WTC11 (cell line): Measurements from ENCODE around the gene COPS4. TPM values are rescaled to one million over a fixed set of nuclear protein-coding genes. Genes with fewer than 3 reads are reported as not detected.

Experiments
- ATAC-seq: fragments of 200-7000 bp; cut with Tn5 transposase; 2 replicates; pipeline ENCODE4 v1.10.0; 2021; ENCODE audit warnings: mild to moderate bottlenecking, moderate library complexity
- CTCF ChIA-PET: fragments of 300-600 bp; sonication (Branson Sonifier 250); formaldehyde crosslinking; loops from one replicate; lab custom pipeline; 2021; ENCODE audit warnings: antibody characterized with exemption; lab: Charles Lee
- POLR2A ChIA-PET: fragments of 350-600 bp; sonication (Branson Sonifier 250); formaldehyde crosslinking; loops from one replicate; lab custom pipeline; 2021; ENCODE audit warnings: antibody characterized with exemption; lab: Charles Lee
- DNase-seq: peaks from one replicate; pipeline ENCODE4 v3.0.0; 2021; ENCODE audit warnings: low spot score
- H3K27ac Mint-ChIP-seq: 2 replicates; pipeline ENCODE4 v1.8.0; 2021; ENCODE audit warnings: mixed read lengths
- H3K27me3 Mint-ChIP-seq: 2 replicates; pipeline ENCODE4 v1.8.0; 2021; ENCODE audit warnings: low read depth, mild to moderate bottlenecking, moderate library complexity, mixed read lengths
- H3K36me3 Mint-ChIP-seq: 2 replicates; pipeline ENCODE4 v1.8.0; 2021; ENCODE audit warnings: mixed read lengths
- H3K4me1 Mint-ChIP-seq: 2 replicates; pipeline ENCODE4 v1.8.0; 2022; ENCODE audit warnings: mixed read lengths
- H3K4me3 Mint-ChIP-seq: 2 replicates; pipeline ENCODE4 v1.8.0; 2021; ENCODE audit warnings: mild to moderate bottlenecking, moderate library complexity, mixed read lengths
- H3K9me3 Mint-ChIP-seq: 2 replicates; pipeline ENCODE4 v1.8.0; 2021; ENCODE audit warnings: mixed read lengths
- E2F1 ChIP-seq: sonication (generic); formaldehyde crosslinking; IDR thresholded peaks from 2 replicates; pipeline ENCODE4 v1.8.0; 2022; ENCODE audit warnings: mild to moderate bottlenecking, missing genetic modification reagents
- ELF4 ChIP-seq: sonication (generic); formaldehyde crosslinking; IDR thresholded peaks from 2 replicates; pipeline ENCODE4 v1.8.1; 2022; ENCODE audit warnings: low read depth, mild to moderate bottlenecking, moderate library complexity, missing genetic modification reagents
- KAT7 ChIP-seq: sonication (generic); formaldehyde crosslinking; IDR thresholded peaks from 2 replicates; pipeline ENCODE4 v1.8.1; 2023; ENCODE audit warnings: missing genetic modification reagents, mild to moderate bottlenecking, borderline replicate concordance
- RORB ChIP-seq: fragments of 250-450 bp; sonication (Bioruptor Pico); IDR thresholded peaks from 2 replicates; pipeline ENCODE4 v1.9.0; 2021; ENCODE audit warnings: mild to moderate bottlenecking
- USF2 ChIP-seq: sonication (generic); formaldehyde crosslinking; IDR thresholded peaks from 2 replicates; pipeline ENCODE4 v1.8.1; 2023; ENCODE audit warnings: mild to moderate bottlenecking, missing genetic modification reagents, moderate library complexity
- ZNF219 ChIP-seq: sonication (generic); formaldehyde crosslinking; IDR thresholded peaks from 2 replicates; pipeline ENCODE4 v1.8.0; 2023; ENCODE audit warnings: missing genetic modification reagents, mild to moderate bottlenecking, borderline replicate concordance
- total RNA-seq: library from RNA; stranded (reverse); gene quantifications from 3 replicates; pipeline ENCODE4 v1.2.3, GENCODE V29; 2021
- TF ChIP-seq, protein P1 (sequence below): sonication (generic); formaldehyde crosslinking; IDR thresholded peaks from 2 replicates; pipeline ENCODE4 v1.8.1; 2022; ENCODE audit warnings: missing genetic modification reagents, borderline replicate concordance
- TF ChIP-seq, protein P2 (sequence below): sonication (generic); formaldehyde crosslinking; IDR thresholded peaks from 2 replicates; pipeline ENCODE4 v1.8.1; 2023; ENCODE audit warnings: mild to moderate bottlenecking, missing genetic modification reagents, moderate library complexity
- TF ChIP-seq, protein P3 (sequence below): sonication (generic); formaldehyde crosslinking; IDR thresholded peaks from 2 replicates; pipeline ENCODE4 v1.8.1; 2023; ENCODE audit warnings: mild to moderate bottlenecking, missing genetic modification reagents
- TF ChIP-seq, protein P4 (sequence below): sonication (generic); formaldehyde crosslinking; IDR thresholded peaks from 2 replicates; pipeline ENCODE4 v1.8.1; 2022; ENCODE audit warnings: low read depth, mild to moderate bottlenecking, moderate library complexity, missing genetic modification reagents, borderline replicate concordance
- TF ChIP-seq, protein P5 (sequence below): fragments of 250-450 bp; sonication (Bioruptor Pico); IDR thresholded peaks from 2 replicates; pipeline ENCODE4 v1.9.0; 2021; ENCODE audit warnings: moderate library complexity, mild to moderate bottlenecking, inconsistent platforms, borderline replicate concordance

The COPS4 gene
- total RNA-seq, 1 experiment from 2014 or later: 30.9 TPM

DNA sequence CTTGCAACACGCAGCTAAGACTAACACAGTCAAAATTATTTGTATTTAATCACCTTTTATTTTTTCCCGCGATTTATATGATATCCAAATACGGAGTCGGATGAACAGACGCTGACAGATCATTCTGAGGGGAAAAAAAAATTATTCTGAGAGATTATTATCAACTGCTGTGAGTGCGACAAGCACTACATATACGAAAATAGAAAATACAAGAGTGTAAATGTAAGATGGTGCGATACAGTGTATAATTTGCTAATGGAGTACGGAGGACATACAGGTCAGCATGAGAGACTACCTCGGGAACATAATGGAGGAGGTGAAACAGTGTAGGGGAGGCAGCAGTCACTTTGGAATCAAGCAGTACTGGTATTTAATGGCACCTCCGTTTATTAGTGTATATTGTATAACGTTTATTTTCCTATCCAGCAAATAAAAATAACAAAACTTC is 21.5 kb upstream of the COPS4 start:
- H3K27me3 Mint-ChIP-seq: peaks cover 13% of the 10 kb centered on the region
- CTCF ChIA-PET: interaction anchor here (0.6 to 1.3 kb wide), 7 partner anchors 22 to 215 kb away, joined by 3 to 14 read pairs (median 3); partner anchors contain the start of genes COPS4 and SCD5
- H3K4me1 Mint-ChIP-seq: peaks cover 29% of the 10 kb centered on the region
- peak overlapping the region; percentile 78 for H3K4me3 Mint-ChIP-seq
- TF ChIP-seq, protein P1, sequence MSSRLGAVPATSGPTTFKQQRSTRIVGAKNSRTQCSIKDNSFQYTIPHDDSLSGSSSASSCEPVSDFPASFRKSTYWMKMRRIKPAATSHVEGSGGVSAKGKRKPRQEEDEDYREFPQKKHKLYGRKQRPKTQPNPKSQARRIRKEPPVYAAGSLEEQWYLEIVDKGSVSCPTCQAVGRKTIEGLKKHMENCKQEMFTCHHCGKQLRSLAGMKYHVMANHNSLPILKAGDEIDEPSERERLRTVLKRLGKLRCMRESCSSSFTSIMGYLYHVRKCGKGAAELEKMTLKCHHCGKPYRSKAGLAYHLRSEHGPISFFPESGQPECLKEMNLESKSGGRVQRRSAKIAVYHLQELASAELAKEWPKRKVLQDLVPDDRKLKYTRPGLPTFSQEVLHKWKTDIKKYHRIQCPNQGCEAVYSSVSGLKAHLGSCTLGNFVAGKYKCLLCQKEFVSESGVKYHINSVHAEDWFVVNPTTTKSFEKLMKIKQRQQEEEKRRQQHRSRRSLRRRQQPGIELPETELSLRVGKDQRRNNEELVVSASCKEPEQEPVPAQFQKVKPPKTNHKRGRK (CRISPR knock-in tag): no peak
- TF ChIP-seq KAT7 (CRISPR knock-in tag) (no peak), ZNF219 (CRISPR knock-in tag) (no peak), ELF4 (CRISPR knock-in tag) (no peak), RORB (CRISPR knock-in tag) (no peak)
- TF ChIP-seq, protein P2, sequence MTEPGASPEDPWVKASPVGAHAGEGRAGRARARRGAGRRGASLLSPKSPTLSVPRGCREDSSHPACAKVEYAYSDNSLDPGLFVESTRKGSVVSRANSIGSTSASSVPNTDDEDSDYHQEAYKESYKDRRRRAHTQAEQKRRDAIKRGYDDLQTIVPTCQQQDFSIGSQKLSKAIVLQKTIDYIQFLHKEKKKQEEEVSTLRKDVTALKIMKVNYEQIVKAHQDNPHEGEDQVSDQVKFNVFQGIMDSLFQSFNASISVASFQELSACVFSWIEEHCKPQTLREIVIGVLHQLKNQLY (CRISPR knock-in tag): no peak
- TF ChIP-seq, protein P3, sequence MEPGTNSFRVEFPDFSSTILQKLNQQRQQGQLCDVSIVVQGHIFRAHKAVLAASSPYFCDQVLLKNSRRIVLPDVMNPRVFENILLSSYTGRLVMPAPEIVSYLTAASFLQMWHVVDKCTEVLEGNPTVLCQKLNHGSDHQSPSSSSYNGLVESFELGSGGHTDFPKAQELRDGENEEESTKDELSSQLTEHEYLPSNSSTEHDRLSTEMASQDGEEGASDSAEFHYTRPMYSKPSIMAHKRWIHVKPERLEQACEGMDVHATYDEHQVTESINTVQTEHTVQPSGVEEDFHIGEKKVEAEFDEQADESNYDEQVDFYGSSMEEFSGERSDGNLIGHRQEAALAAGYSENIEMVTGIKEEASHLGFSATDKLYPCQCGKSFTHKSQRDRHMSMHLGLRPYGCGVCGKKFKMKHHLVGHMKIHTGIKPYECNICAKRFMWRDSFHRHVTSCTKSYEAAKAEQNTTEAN (CRISPR knock-in tag): no peak
- TF ChIP-seq, all 79 proteins: peak for 0
- Mint-ChIP-seq H3K9me3 (no peaks in the 10 kb centered on the region), H3K36me3 (no peaks in the 10 kb centered on the region), H3K27ac (peak overlapping the region; percentile 94)
- POLR2A ChIA-PET: interaction anchor here (0.5 to 2.9 kb wide), 4 partner anchors 22 to 271 kb away, joined by 4 to 28 read pairs (median 7); partner anchors contain the start of genes COPS4 and COQ2
- DNase-seq: no peak
- no peak for ATAC-seq

- ATAC-seq: no peak
- CTCF ChIA-PET: interaction anchor here (1.3 kb wide), 1 partner anchor 21 kb away, joined by 14 read pairs; the partner anchor contains the start of gene COPS4
These were observed 21.1 kb upstream of the COPS4 start for GRCh38 chr4:83013902-83014301.

More at GRCh38 chr4:83013902-83014301, 21.1 kb upstream of the COPS4 start:
- peaks cover 13% of the 10 kb centered on the region for H3K27me3 Mint-ChIP-seq
- H3K4me3 Mint-ChIP-seq: peak overlapping the region; percentile 78
- H3K4me1 Mint-ChIP-seq: peaks cover 29% of the 10 kb centered on the region
- TF ChIP-seq E2F1 (CRISPR knock-in tag) (no peak), USF2 (no peak)
- TF ChIP-seq, protein P4, sequence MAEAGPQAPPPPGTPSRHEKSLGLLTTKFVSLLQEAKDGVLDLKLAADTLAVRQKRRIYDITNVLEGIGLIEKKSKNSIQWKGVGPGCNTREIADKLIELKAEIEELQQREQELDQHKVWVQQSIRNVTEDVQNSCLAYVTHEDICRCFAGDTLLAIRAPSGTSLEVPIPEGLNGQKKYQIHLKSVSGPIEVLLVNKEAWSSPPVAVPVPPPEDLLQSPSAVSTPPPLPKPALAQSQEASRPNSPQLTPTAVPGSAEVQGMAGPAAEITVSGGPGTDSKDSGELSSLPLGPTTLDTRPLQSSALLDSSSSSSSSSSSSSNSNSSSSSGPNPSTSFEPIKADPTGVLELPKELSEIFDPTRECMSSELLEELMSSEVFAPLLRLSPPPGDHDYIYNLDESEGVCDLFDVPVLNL (CRISPR knock-in tag): no peak
- TF ChIP-seq, protein P5, sequence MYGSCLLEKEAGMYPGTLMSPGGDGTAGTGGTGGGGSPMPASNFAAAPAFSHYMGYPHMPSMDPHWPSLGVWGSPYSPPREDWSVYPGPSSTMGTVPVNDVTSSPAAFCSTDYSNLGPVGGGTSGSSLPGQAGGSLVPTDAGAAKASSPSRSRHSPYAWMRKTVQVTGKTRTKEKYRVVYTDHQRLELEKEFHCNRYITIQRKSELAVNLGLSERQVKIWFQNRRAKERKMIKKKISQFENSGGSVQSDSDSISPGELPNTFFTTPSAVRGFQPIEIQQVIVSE (CRISPR knock-in tag): no peak
- H3K27ac Mint-ChIP-seq: no peak overlapping the region
- DNase-seq: no peak
- POLR2A ChIA-PET: interaction anchor here (0.5 to 2.9 kb wide), 3 partner anchors 21 to 132 kb away, joined by 4 to 28 read pairs (median 4); partner anchors contain the start of gene COPS4
- no peaks in the 10 kb centered on the region for H3K9me3 Mint-ChIP-seq
- no peaks in the 10 kb centered on the region for H3K36me3 Mint-ChIP-seq
